ENCODE results near the gene BMI1.

BMI1 gene

DNA sequence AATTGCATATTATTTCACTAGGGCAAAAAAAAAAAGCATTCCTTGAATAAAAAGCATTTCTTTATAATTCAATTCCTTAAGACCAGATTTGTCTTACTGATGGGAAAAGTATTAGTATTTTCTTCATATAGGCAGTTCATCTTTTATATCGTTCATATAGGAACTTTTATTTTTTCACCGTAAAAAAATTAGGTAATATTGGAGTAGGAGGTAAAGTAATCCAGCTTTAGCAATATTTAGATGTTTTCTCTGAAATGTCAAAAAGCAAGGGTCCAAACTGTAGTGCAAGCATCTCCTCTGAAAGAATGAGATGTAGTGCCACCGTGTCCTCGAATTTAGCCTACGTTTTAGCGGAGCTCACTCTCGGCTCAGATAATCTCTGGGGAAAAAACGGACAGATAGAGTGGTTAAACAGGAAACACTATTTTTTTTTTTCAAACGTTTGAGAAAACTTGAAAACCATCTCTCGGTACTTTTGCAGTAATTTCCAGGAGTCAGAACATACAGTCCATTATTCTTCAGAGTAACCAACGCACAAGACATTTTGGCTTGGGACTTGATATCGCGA, 18.9 kb downstream of the BMI1 start:
- Histone ChIP-seq H3K4me3 (replicated peaks; ENCODE audit: insufficient read depth, low read length) (peak overlapping the region; percentile 51), H3K27me3 (ENCODE audit: insufficient read depth, poor library complexity, severe bottlenecking) (peaks cover 35% of the 10 kb centered on the region), H3K27ac (replicated peaks) (no peak overlapping the region)
- TF ChIP-seq GABPA (IDR thresholded peaks at IDR 0.05; ENCODE audit: low read depth) (no peak), POLR2AphosphoS5 (IDR thresholded peaks at IDR 0.05; ENCODE audit: low read depth) (no peak), SPI1 (IDR thresholded peaks at IDR 0.05; ENCODE audit: borderline replicate concordance, low read depth) (no peak)
- TF ChIP-seq, protein P1, sequence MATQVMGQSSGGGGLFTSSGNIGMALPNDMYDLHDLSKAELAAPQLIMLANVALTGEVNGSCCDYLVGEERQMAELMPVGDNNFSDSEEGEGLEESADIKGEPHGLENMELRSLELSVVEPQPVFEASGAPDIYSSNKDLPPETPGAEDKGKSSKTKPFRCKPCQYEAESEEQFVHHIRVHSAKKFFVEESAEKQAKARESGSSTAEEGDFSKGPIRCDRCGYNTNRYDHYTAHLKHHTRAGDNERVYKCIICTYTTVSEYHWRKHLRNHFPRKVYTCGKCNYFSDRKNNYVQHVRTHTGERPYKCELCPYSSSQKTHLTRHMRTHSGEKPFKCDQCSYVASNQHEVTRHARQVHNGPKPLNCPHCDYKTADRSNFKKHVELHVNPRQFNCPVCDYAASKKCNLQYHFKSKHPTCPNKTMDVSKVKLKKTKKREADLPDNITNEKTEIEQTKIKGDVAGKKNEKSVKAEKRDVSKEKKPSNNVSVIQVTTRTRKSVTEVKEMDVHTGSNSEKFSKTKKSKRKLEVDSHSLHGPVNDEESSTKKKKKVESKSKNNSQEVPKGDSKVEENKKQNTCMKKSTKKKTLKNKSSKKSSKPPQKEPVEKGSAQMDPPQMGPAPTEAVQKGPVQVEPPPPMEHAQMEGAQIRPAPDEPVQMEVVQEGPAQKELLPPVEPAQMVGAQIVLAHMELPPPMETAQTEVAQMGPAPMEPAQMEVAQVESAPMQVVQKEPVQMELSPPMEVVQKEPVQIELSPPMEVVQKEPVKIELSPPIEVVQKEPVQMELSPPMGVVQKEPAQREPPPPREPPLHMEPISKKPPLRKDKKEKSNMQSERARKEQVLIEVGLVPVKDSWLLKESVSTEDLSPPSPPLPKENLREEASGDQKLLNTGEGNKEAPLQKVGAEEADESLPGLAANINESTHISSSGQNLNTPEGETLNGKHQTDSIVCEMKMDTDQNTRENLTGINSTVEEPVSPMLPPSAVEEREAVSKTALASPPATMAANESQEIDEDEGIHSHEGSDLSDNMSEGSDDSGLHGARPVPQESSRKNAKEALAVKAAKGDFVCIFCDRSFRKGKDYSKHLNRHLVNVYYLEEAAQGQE (IDR thresholded peaks at IDR 0.05; ENCODE audit: insufficient replicate concordance, low read depth) = no peak
- TF ChIP-seq, protein P2, sequence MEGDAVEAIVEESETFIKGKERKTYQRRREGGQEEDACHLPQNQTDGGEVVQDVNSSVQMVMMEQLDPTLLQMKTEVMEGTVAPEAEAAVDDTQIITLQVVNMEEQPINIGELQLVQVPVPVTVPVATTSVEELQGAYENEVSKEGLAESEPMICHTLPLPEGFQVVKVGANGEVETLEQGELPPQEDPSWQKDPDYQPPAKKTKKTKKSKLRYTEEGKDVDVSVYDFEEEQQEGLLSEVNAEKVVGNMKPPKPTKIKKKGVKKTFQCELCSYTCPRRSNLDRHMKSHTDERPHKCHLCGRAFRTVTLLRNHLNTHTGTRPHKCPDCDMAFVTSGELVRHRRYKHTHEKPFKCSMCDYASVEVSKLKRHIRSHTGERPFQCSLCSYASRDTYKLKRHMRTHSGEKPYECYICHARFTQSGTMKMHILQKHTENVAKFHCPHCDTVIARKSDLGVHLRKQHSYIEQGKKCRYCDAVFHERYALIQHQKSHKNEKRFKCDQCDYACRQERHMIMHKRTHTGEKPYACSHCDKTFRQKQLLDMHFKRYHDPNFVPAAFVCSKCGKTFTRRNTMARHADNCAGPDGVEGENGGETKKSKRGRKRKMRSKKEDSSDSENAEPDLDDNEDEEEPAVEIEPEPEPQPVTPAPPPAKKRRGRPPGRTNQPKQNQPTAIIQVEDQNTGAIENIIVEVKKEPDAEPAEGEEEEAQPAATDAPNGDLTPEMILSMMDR (IDR thresholded peaks at IDR 0.05; ENCODE audit: insufficient read depth, low read length) = no peak
- DNase-seq (ENCODE audit: low read depth in 1 of 2, low spot score in 1 of 2) = no peak

DNA sequence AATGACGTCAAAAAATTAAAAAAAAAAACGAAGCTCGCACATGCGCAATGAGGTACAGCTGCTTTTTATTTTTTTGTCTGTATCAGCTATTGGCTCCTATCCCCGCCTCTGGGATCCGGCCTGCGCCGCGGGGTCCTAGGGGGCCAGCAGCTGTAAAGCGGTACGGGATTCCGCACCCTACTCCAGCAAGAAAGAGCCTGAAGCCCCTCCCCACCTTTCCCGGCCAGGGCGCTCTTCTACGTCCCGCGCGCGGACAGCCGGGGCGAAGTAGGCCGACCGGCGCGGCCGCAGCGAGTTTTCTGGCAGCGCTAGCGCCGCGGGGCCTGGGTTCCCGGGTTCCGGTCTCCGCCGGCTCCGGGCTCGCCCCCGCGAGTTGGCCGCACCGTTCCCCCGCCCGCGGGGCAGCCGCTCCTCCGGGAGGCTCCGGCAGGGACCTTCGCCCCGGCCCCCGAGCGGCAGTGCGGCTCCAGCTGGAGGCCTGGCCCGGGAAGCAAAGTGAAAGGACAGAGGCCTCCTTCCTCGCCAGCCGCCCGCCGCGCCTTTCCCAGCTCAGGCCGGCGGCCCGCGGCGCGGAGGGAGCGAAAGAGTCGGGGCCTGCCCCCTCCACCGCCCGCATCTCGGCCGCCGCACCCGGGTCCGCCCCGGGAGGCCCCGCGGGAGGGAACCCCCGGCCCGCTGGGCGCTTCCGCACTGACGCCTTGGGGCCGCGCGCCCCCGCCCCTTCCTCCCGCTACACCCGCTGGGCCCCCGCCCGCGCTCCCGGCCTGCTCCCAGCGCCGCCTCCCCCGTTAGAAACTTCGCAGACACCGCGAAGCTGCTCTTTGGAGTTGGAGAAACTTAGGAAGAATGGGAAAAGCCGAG, 19.7 kb downstream of the BMI1 start:
- H3K27ac ChIP-seq (replicated peaks) = peak overlapping the region; percentile 61
- DNase-seq (ENCODE audit: low read depth in 1 of 2, low spot score in 1 of 2) = no peak
- peak overlapping the region; percentile 51 for H3K4me3 ChIP-seq (replicated peaks; ENCODE audit: insufficient read depth, low read length)
- H3K27me3 ChIP-seq (ENCODE audit: insufficient read depth, poor library complexity, severe bottlenecking) = peaks cover 37% of the 10 kb centered on the region
- TF ChIP-seq GABPA (IDR thresholded peaks at IDR 0.05; ENCODE audit: low read depth) (no peak), POLR2AphosphoS5 (IDR thresholded peaks at IDR 0.05; ENCODE audit: low read depth) (no peak), SPI1 (IDR thresholded peaks at IDR 0.05; ENCODE audit: borderline replicate concordance, low read depth) (no peak)
- TF ChIP-seq, protein P2 (IDR thresholded peaks at IDR 0.05; ENCODE audit: insufficient read depth, low read length) = no peak
- TF ChIP-seq, protein P1 (IDR thresholded peaks at IDR 0.05; ENCODE audit: insufficient replicate concordance, low read depth) = no peak

DNA sequence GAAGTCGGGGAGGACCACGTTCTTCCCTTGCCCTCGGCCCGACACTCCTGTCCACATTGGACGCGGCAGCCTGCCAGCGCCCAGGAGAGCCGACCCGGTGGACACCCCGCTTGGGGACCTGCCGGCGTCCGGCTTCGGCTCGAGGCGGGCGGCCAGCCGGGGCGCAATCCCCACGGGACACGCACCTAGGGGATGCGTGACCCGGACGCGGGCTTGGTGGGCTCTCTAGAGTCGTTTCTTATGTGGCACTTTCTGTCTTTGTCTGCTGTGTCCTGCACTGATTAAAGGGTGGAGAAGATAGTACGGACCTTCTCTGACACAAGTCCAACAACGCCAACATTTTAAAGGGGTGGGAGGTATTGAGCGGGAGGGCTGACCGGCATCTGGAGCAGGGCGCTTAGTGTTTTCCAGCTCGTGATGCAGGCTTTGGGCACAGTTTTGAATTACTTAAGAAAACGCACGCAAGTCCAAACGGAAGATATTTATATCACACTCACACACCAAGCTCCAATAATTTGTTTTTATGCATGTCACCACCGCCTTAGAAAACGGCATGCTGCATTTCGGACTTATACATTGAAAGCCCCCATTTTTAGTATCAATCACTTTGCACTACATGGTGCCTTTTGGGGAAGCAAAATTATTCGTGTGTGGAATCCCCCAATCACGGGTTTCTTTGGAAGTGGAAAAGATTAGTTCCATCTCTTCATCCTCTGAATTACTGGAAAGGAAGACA, 20.5 kb downstream of the BMI1 start:
- Histone ChIP-seq H3K27me3 (ENCODE audit: insufficient read depth, poor library complexity, severe bottlenecking) (peaks cover 30% of the 10 kb centered on the region), H3K27ac (replicated peaks) (no peak overlapping the region), H3K4me3 (replicated peaks; ENCODE audit: insufficient read depth, low read length) (peak overlapping the region; percentile 51)
- TF ChIP-seq, protein P1 (IDR thresholded peaks at IDR 0.05; ENCODE audit: insufficient replicate concordance, low read depth) = no peak
- TF ChIP-seq POLR2AphosphoS5 (IDR thresholded peaks at IDR 0.05; ENCODE audit: low read depth) (no peak), GABPA (IDR thresholded peaks at IDR 0.05; ENCODE audit: low read depth) (no peak), SPI1 (IDR thresholded peaks at IDR 0.05; ENCODE audit: borderline replicate concordance, low read depth) (no peak)
- TF ChIP-seq, protein P2 (IDR thresholded peaks at IDR 0.05; ENCODE audit: insufficient read depth, low read length) = no peak
- no peak for DNase-seq (ENCODE audit: low read depth in 1 of 2, low spot score in 1 of 2)

Data from HL-60 (cell line).